ENCODE results near the gene NKAPD1. TPM values are rescaled to one million over a fixed set of nuclear protein-coding genes. Genes with fewer than 3 reads are reported as not detected.

NKAPD1 gene
- total and polyA plus RNA-seq, 2 of the 13 experiments (the other 11 are each of a cell fraction or from before 2014, with no cell fraction given): 11.2 to 22.5 TPM

- no peak for TF ChIP-seq ZNF318 (CRISPR knock-in tag; IDR thresholded peaks at IDR 0.05)
- peak; percentile 95; the same call in 1 of the 2 replicates for TF ChIP-seq ZNF33A (CRISPR knock-in tag; IDR thresholded peaks at IDR 0.05; ENCODE audit: borderline replicate concordance)
- peak; percentile 70 for TF ChIP-seq THRA (CRISPR knock-in tag; IDR thresholded peaks at IDR 0.05; ENCODE audit: borderline replicate concordance)
- TF ChIP-seq ZNF629 (CRISPR knock-in tag; conservative IDR thresholded peaks at IDR 0.05): 0 out of 2 replicates have a peak, but pooled peaks have one; percentile 18
- no peak for TF ChIP-seq ZFP41 (CRISPR knock-in tag; IDR thresholded peaks at IDR 0.05; ENCODE audit: borderline replicate concordance)
- TF ChIP-seq IRF2 (CRISPR knock-in tag; IDR thresholded peaks at IDR 0.05): peak; percentile 83; the same call in 1 of the 2 replicates
- no peak; the same call in 1 of the 2 replicates for TF ChIP-seq ATF6 (CRISPR knock-in tag; conservative IDR thresholded peaks at IDR 0.05)
- no peak for TF ChIP-seq TRIM22 (IDR thresholded peaks at IDR 0.05)
- TF ChIP-seq HOXA3 (CRISPR knock-in tag; IDR thresholded peaks at IDR 0.05): 0 out of 2 replicates have a peak, but pooled peaks have one; percentile 57
- TF ChIP-seq GRHL1 (CRISPR knock-in tag; conservative IDR thresholded peaks at IDR 0.05): no peak
- 0 out of 2 replicates have a peak, but pooled peaks have one; percentile 70 for TF ChIP-seq GTF3A (CRISPR knock-in tag; conservative IDR thresholded peaks at IDR 0.05)
- peak; percentile 27; the same call in 1 of the 2 replicates for TF ChIP-seq HMG20B (CRISPR knock-in tag; conservative IDR thresholded peaks at IDR 0.05)
Observed at GRCh38 chr11:112024773-112025678, 49.1 kb upstream of the NKAPD1 start, which contains the start of gene DLAT (continued).
